Measurements from ENCODE around the gene TCAP. TPM values are rescaled to one million over a fixed set of nuclear protein-coding genes. Genes with fewer than 3 reads are reported as not detected.

The TCAP gene
- total RNA-seq, 1 donor from 2014 or later = 5,825 TPM

DNA sequence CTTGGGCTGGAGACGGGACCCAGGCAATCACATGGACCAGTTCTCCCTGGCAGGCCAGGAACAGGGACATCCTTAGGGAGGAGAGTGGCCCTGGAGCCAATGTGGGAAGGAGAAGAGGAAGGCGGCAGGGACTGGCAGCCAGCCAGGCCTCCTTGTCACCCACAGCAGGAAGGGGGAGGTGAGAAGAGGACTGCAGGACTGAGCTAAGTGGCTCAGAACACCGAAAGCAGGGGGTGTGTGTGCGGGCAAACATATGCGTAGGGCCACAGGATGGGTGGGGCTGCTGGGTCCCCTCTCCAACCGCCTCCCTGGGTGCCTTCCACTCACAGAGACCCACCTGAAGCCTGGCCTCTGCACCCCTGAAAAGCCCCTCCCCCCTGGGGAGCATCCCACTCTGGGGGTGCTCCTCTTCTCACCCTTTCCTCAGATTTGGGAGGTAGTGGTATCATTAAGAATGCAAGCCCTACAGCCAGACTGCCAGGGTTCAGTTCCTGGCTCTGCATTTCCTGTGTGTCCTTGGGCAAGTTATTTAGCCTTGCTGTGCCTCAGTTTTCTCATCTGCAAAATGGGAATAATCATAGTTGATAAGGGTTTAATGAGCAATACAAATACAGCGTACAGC, 11.2 kb downstream of the TCAP start:
- Histone ChIP-seq H3K4me1 (peaks cover 83% of the 10 kb centered on the region), H3K27me3 (ENCODE audit: low read depth) (no peaks in the 10 kb centered on the region), H3K27ac (replicated peaks) (peak overlapping the region; percentile 92), H3K36me3 (peaks cover 10% of the 10 kb centered on the region), H3K9me3 (replicated peaks) (no peaks in the 10 kb centered on the region), H3K4me3 (no peak overlapping the region)
- TF ChIP-seq, protein P1, sequence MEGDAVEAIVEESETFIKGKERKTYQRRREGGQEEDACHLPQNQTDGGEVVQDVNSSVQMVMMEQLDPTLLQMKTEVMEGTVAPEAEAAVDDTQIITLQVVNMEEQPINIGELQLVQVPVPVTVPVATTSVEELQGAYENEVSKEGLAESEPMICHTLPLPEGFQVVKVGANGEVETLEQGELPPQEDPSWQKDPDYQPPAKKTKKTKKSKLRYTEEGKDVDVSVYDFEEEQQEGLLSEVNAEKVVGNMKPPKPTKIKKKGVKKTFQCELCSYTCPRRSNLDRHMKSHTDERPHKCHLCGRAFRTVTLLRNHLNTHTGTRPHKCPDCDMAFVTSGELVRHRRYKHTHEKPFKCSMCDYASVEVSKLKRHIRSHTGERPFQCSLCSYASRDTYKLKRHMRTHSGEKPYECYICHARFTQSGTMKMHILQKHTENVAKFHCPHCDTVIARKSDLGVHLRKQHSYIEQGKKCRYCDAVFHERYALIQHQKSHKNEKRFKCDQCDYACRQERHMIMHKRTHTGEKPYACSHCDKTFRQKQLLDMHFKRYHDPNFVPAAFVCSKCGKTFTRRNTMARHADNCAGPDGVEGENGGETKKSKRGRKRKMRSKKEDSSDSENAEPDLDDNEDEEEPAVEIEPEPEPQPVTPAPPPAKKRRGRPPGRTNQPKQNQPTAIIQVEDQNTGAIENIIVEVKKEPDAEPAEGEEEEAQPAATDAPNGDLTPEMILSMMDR (IDR thresholded peaks at IDR 0.05; ENCODE audit: borderline replicate concordance) = no peak
- DNase-seq = peak; percentile 76
- intact Hi-C loops (cut with micrococcal nuclease) = no loop called here

DNA sequence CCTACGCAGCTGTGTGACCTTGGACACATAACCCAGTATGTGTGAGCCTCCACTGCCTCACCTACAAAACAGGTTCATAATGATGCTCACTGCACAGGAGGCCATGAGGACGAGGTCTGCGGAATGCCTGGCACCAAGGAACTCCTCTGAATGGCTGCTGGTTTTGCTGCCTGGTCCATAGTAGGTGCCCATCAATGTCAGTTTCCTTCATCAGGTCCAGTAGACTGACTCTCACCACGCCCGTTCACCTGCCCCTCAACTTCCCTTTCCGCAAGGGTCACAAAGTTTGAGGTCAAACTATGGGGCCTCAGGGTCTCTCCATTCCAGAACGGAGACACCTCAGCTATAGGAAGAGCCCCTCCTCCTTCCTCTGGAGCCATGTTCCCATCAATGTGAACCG, 11.9 kb downstream of the TCAP start:
- TF ChIP-seq, protein P1 (IDR thresholded peaks at IDR 0.05; ENCODE audit: borderline replicate concordance) = no peak
- H3K4me3 ChIP-seq = peak overlapping the region; percentile 6
- H3K27ac ChIP-seq (replicated peaks) = peak overlapping the region; percentile 92
- H3K27me3 ChIP-seq (ENCODE audit: low read depth) = no peaks in the 10 kb centered on the region
- intact Hi-C loops (cut with micrococcal nuclease) = no loop called here
- H3K4me1 ChIP-seq = peaks cover 75% of the 10 kb centered on the region
- H3K9me3 ChIP-seq (replicated peaks) = no peaks in the 10 kb centered on the region
- no peak for DNase-seq
- peaks cover 11% of the 10 kb centered on the region for H3K36me3 ChIP-seq

DNA sequence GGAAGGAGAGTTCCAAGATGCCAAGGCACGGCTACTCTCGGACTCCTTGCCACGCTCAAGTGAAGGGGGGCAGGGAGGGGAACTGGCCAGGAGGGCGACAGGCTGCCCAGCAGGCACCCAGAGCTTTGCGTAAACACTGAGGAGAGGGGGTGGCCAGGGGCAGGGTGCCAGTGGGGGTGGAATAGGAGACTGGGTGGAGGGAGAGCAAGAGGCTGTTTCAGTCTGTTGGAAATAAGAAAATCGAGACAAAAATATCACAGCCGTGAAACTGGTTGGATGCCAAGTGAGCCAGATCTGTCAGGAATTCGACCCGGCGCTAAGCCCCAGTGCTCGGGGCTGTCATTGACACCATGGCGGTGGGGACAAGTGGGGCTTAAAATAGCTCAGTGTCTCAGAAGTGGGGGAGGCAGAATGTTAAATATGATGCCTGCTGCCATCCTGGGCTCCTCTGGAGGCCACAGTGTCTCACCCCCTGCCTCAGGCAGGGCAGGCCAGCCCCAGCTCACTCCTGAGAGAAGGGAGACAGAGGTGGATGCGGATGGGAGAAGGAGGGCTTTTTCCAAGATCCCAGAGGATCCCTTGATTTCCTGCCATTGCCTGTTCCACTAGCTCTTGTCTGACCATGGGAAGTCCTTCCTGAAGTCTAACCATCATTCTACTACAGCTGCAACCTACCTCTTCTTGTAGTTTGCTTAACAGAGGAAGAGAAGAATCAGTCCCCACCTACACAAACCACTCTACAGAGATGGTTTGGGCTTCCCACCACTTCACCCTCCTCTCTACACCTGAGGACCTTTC, 12.6 kb downstream of the TCAP start:
- H3K9me3 ChIP-seq (replicated peaks) = no peaks in the 10 kb centered on the region
- peaks cover 11% of the 10 kb centered on the region for H3K36me3 ChIP-seq
- H3K27me3 ChIP-seq (ENCODE audit: low read depth) = no peaks in the 10 kb centered on the region
- H3K4me1 ChIP-seq = peaks cover 69% of the 10 kb centered on the region
- peak overlapping the region; percentile 92 for H3K27ac ChIP-seq (replicated peaks)
- peak; percentile 66 for DNase-seq
- intact Hi-C loops (cut with micrococcal nuclease) = no loop called here
- H3K4me3 ChIP-seq = peak overlapping the region; percentile 6
- TF ChIP-seq, protein P1 (IDR thresholded peaks at IDR 0.05; ENCODE audit: borderline replicate concordance) = no peak

DNA sequence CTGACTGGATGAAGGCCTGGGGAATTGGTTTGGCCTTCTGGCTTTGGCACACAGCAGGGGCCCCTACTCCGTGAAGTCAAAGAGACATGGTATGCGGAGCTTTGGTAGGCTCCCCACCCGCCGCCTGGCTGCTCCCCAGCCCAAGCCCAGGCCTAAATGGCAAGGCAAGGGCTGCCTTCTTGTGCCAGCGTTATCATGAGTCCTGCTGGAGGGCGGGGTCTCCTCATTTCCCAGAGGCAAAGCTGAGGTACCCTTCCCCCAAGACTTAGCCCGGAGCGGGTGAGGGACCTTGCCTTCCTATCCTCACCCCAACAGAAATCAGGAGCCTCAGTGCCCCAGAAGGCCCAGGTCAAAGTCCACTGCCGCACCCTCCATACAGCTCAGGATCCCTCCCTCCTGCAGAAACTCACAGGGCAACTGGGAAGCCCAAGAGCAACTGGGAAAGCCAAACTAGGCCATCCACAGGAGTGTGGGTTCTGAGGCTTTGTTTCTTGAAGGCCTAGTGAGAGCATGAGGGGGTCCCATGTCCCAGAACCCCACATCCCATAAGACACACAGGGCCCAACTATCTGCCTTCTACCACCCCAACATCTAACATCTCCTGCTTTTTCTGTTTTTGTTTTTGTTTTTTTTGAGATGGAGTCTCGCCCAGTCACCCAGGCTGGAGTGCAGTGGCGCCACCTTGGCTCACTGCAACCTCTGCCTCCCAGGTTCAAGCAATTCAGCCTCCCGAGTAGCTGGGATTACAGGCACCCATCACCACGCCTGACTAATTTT, 13.4 kb downstream of the TCAP start:
- peaks cover 15% of the 10 kb centered on the region for H3K36me3 ChIP-seq
- intact Hi-C loops (cut with micrococcal nuclease) = no loop called here
- peaks cover 65% of the 10 kb centered on the region for H3K4me1 ChIP-seq
- no peak for DNase-seq
- no peaks in the 10 kb centered on the region for H3K9me3 ChIP-seq (replicated peaks)
- no peaks in the 10 kb centered on the region for H3K27me3 ChIP-seq (ENCODE audit: low read depth)
- TF ChIP-seq, protein P1 (IDR thresholded peaks at IDR 0.05; ENCODE audit: borderline replicate concordance) = no peak
- no peak overlapping the region for H3K4me3 ChIP-seq
- peak overlapping the region; percentile 92 for H3K27ac ChIP-seq (replicated peaks)

DNA sequence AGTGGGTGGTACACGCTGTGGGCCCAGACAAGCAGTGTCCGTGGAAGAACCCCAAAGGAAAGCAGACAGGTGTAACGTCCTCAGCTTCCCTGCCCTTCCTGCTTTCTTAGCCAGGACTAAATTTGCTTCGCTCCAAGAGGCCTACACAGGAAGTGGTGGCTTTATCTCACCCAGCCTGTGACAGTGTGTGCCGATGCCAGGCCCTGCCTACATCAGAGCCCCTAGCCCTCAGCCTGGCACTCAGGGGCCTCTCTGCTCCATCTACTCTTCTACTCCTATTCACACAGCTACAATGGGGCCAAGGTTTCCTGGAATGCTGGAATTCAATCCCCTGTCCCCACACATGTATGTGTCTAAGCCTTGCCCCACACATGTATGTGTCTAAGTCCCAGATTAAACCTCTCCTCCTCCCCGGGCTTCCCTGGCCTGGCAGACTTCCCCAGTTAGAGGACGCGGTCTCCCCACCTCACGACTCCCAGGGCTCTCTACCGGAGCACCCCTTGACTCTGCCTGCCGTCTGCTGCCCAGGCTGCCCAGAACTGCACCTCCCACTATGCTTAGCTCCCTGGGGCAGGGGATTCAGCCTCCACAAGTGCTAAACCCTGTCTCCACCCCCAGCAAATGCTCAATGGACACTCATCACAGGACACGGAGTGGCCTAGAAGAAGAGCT, 14.5 kb downstream of the TCAP start:
- intact Hi-C loops (cut with micrococcal nuclease) = no loop called here
- no peaks in the 10 kb centered on the region for H3K9me3 ChIP-seq (replicated peaks)
- TF ChIP-seq, protein P1 (IDR thresholded peaks at IDR 0.05; ENCODE audit: borderline replicate concordance) = no peak
- peaks cover 60% of the 10 kb centered on the region for H3K4me1 ChIP-seq
- peak; percentile 48 for DNase-seq
- H3K27ac ChIP-seq (replicated peaks) = peak overlapping the region; percentile 92
- H3K4me3 ChIP-seq = no peak overlapping the region
- H3K36me3 ChIP-seq = peaks cover 24% of the 10 kb centered on the region
- no peaks in the 10 kb centered on the region for H3K27me3 ChIP-seq (ENCODE audit: low read depth)

All from left ventricle myocardium inferior (tissue), 1 donor.